Measurements from ENCODE around the gene OR12D2. TPM values are rescaled to one million over a fixed set of nuclear protein-coding genes. Genes with fewer than 3 reads are reported as not detected.

OR12D2 gene
- not detected for total RNA-seq

GRCh38 chr6:29395331-29395730 is at the start of gene OR12D2:
Gene OR12D2 (plus strand): TSS chr6:29395631. CDS start chr6:29396700, 1,069 bp downstream.

GRCh38 chr6:29368765-29369164 is 26.7 kb upstream of the OR12D2 start, which contains the start of gene OR5V1:
Gene OR5V1 (minus strand): TSS chr6:29368865. CDS start chr6:29356195, 12,670 bp downstream.

GRCh38 chr6:29375191-29375590 is 20.2 kb upstream of the OR12D2 start, which contains the start of gene OR12D3:
Gene OR12D3 (minus strand): TSS chr6:29375291. CDS start chr6:29375287, 4 bp downstream.

GRCh38 chr6:29414588-29414987 is 19.2 kb downstream of the OR12D2 start, which contains the start of gene OR12D1:
Gene OR12D1 (plus strand): TSS chr6:29414928.

GRCh38 chr6:29439006-29439405 is 43.6 kb downstream of the OR12D2 start, which contains the start of gene OR10C1:
Gene OR10C1 (plus strand): TSS chr6:29439306. CDS start chr6:29440016, 710 bp downstream.

Other genes with a start within 250 kb of the OR12D2 start
- gene OR2J2, start 224.7 kb upstream of the OR12D2 start, total RNA-seq = not detected
- not detected for gene OR14J1, start 93.9 kb upstream of the OR12D2 start, total RNA-seq
- not detected for gene OR5V1, start 26.8 kb upstream of the OR12D2 start, total RNA-seq
- gene OR12D3, start 20.3 kb upstream of the OR12D2 start, total RNA-seq = not detected
- not detected for gene OR12D1, start 19.3 kb downstream of the OR12D2 start, total RNA-seq
- gene OR10C1, start 43.7 kb downstream of the OR12D2 start, total RNA-seq = not detected
- not detected for gene OR11A1, start 61.4 kb downstream of the OR12D2 start, total RNA-seq
- not detected for gene OR2H1, start 61.5 kb downstream of the OR12D2 start, total RNA-seq
- gene MAS1L, start 92.3 kb downstream of the OR12D2 start, total RNA-seq = not detected
- under 1 TPM; 0.65 to 0.68 TPM for gene UBD, start 164.1 kb downstream of the OR12D2 start, total RNA-seq
- not detected for gene OR2H2, start 189.5 kb downstream of the OR12D2 start, total RNA-seq
- 10 to 100 TPM; 29.8 to 39.4 TPM for gene GABBR1, start 237.6 kb downstream of the OR12D2 start, total RNA-seq

All from activated naive CD4-positive, alpha-beta T cell treated with anti-CD3 and anti-CD28 coated beads, Interleukin-2, amount 10 ng/mL, durations not matched to agents 5 hours and 36 hours (primary cell).